ENCODE measurements around the gene AAGAB. TPM values are rescaled to one million over a fixed set of nuclear protein-coding genes. Genes with fewer than 3 reads are reported as not detected.
A peak's percentile ranks its signal among the peaks of the same experiment; 100 is the strongest.

AAGAB gene
- total and polyA plus RNA-seq, 2 donors (not counting 1 experiment from before 2014, with no cell fraction given), result 9.4 to 25.0 TPM

DNA sequence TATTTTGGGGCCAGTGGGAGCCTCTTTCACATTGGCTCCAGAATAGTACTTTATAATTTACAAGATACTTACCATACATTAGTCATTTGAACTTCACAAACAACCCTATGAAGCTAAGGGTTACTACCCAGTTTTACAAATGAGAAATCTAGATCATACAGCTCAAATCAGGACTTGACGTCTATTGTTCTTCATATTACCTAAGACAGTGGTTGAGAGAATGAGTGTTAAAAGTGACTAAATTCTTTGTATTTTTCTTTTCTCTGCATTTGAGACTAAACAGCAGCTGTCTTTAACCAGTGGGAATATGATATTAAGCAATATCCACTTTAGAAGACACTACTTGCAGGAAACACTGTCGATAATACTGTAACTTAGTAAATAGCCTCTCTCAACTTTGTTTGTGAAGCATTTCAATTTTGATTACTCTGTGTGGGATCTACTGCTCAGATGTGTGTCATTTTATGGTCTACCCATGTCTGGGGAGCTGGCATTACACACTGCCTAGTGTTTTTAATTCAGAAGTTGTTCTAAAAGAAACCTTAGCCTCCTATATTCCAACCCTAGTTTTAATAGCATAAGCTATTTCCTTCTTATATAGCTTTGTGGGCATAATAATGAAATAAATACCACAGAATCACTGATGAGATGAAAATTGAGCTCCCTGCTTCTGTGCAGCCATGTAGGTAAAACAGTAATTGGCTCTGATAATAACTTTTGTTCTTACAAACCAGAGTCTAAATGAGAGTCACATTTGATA is 46.0 kb upstream of the AAGAB start:
- no peaks in the 10 kb centered on the region for H3K9me3 ChIP-seq (ENCODE audit: control extremely low read depth in 1 of 3, control insufficient read depth in 2 of 3, insufficient read depth in 1 of 3, low read length in 2 of 3)
- ChIA-PET CTCF (interaction anchor here (1.2 to 8.5 kb wide), 3 partner anchors 22 to 355 kb away, joined by 3 to 256 read pairs (median 7); no protein-coding TSS in a partner anchor), POLR2A (interaction anchor here (0.7 kb wide), 1 partner anchor 99 kb away, joined by 8 read pairs; no protein-coding TSS in a partner anchor)
- H2AFZ ChIP-seq (ENCODE audit: insufficient read depth, low read depth, low read length, poor library complexity, severe bottlenecking), result no peak overlapping the region
- Mint-ChIP-seq H3K4me3 (no peak overlapping the region), H3K9me3 (ENCODE audit: insufficient read depth) (no peaks in the 10 kb centered on the region), H3K27ac (no peak overlapping the region), H3K27me3 (no peaks in the 10 kb centered on the region), H3K4me1 (peaks cover 18% of the 10 kb centered on the region)
- H3K27me3 ChIP-seq (replicated peaks in 1 of 4; ENCODE audit: control extremely low read depth in 1 of 4, control insufficient read depth in 3 of 4, insufficient read depth in 4 of 4, low read length in 3 of 4), result no peaks in the 10 kb centered on the region
- H3K4me1 ChIP-seq (ENCODE audit: control insufficient read depth in 2 of 2, insufficient read depth in 2 of 2, low read length in 2 of 2), result peaks cover 13% of the 10 kb centered on the region in 2 donors
- no peak for ATAC-seq (ENCODE audit: low read depth)
- intact Hi-C loops (cut with micrococcal nuclease), result loop anchor here (5.0 to 10.0 kb wide), 2 partner anchors 233 to 696 kb away; partner anchors contain the start of gene SMAD3
- WGBS (ENCODE audit: insufficient coverage), result no CpG with 5 or more reads among the region's 2 CpGs
- H3K79me2 ChIP-seq (ENCODE audit: control insufficient read depth, insufficient read depth, low read length), result no peaks in the 10 kb centered on the region
- no peaks in the 10 kb centered on the region for H3K36me3 ChIP-seq (replicated peaks in 1 of 2; ENCODE audit: control extremely low read depth in 1 of 2, control insufficient read depth in 1 of 2, extremely low read depth in 1 of 2, insufficient read depth in 2 of 2, low read length in 1 of 2)
- H3K4me3 ChIP-seq (ENCODE audit: control extremely low read depth in 1 of 5, extremely low read depth in 1 of 5, insufficient read depth in 1 of 5, low read depth in 2 of 5, low read length in 4 of 5), result no peak overlapping the region
- H3K4me2 ChIP-seq (replicated peaks; ENCODE audit: low read depth, low read length, poor library complexity, severe bottlenecking), result no peak overlapping the region
- no peak overlapping the region for H3K9ac ChIP-seq (ENCODE audit: low read length)
- DNase-seq, result no peak
- no peaks in the 10 kb centered on the region for H4K20me1 ChIP-seq (ENCODE audit: control insufficient read depth, insufficient read depth, low read length, poor library complexity, severe bottlenecking)
- no peak overlapping the region for H3K27ac ChIP-seq (ENCODE audit: low read length in 2 of 2)
- TF ChIP-seq EZH2 (IDR thresholded peaks at IDR 0.05; ENCODE audit: borderline replicate concordance, insufficient read depth, low read depth, low read length, poor library complexity, severe bottlenecking), result no peak
- TF ChIP-seq, protein P1, sequence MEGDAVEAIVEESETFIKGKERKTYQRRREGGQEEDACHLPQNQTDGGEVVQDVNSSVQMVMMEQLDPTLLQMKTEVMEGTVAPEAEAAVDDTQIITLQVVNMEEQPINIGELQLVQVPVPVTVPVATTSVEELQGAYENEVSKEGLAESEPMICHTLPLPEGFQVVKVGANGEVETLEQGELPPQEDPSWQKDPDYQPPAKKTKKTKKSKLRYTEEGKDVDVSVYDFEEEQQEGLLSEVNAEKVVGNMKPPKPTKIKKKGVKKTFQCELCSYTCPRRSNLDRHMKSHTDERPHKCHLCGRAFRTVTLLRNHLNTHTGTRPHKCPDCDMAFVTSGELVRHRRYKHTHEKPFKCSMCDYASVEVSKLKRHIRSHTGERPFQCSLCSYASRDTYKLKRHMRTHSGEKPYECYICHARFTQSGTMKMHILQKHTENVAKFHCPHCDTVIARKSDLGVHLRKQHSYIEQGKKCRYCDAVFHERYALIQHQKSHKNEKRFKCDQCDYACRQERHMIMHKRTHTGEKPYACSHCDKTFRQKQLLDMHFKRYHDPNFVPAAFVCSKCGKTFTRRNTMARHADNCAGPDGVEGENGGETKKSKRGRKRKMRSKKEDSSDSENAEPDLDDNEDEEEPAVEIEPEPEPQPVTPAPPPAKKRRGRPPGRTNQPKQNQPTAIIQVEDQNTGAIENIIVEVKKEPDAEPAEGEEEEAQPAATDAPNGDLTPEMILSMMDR (IDR thresholded peaks at IDR 0.05), result no peak

DNA sequence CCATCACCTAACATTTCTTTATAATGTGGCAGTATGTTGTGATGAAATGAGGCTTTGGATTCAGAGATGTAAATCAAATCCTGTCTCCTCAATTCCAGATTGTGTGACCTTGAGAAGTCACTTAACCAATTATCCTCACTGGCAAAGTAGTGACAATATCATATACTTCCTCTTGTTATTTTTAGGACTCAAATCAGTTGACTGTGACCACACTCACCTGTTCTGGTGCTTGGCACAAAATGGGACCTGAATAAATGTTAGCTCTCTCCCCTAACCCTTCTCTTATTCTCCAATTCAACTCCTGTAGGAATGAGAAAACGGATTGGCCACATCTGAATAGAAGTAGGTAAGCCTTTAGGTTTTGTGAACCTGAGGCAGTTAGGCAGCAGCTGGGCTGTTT is 42.2 kb upstream of the AAGAB start:
- intact Hi-C loops (cut with micrococcal nuclease), result no loop called here
- Histone ChIP-seq H3K9me3 (ENCODE audit: control extremely low read depth in 1 of 3, control insufficient read depth in 2 of 3, insufficient read depth in 1 of 3, low read length in 2 of 3) (no peaks in the 10 kb centered on the region), H3K4me1 (ENCODE audit: control insufficient read depth in 2 of 2, insufficient read depth in 2 of 2, low read length in 2 of 2) (peaks cover 13% of the 10 kb centered on the region in 2 donors), H3K27ac (ENCODE audit: low read length in 2 of 2) (no peak overlapping the region), H3K4me2 (replicated peaks; ENCODE audit: low read depth, low read length, poor library complexity, severe bottlenecking) (peak overlapping the region; percentile 48), H3K4me3 (ENCODE audit: control extremely low read depth in 1 of 5, extremely low read depth in 1 of 5, insufficient read depth in 1 of 5, low read depth in 2 of 5, low read length in 4 of 5) (no peak overlapping the region), H4K20me1 (ENCODE audit: control insufficient read depth, insufficient read depth, low read length, poor library complexity, severe bottlenecking) (no peaks in the 10 kb centered on the region), H3K36me3 (replicated peaks in 1 of 2; ENCODE audit: control extremely low read depth in 1 of 2, control insufficient read depth in 1 of 2, extremely low read depth in 1 of 2, insufficient read depth in 2 of 2, low read length in 1 of 2) (no peaks in the 10 kb centered on the region), H3K27me3 (replicated peaks in 1 of 4; ENCODE audit: control extremely low read depth in 1 of 4, control insufficient read depth in 3 of 4, insufficient read depth in 4 of 4, low read length in 3 of 4) (no peaks in the 10 kb centered on the region), H3K9ac (ENCODE audit: low read length) (no peak overlapping the region), H3K79me2 (ENCODE audit: control insufficient read depth, insufficient read depth, low read length) (no peaks in the 10 kb centered on the region), H2AFZ (ENCODE audit: insufficient read depth, low read depth, low read length, poor library complexity, severe bottlenecking) (no peak overlapping the region)
- no peak overlapping the region for H3K27ac Mint-ChIP-seq
- ChIA-PET POLR2A (no interaction called here), CTCF (interaction anchor here (3.3 kb wide), 1 partner anchor 350 kb away, joined by 12 read pairs; no protein-coding TSS in a partner anchor)
- no peaks in the 10 kb centered on the region for H3K27me3 Mint-ChIP-seq
- peak; percentile 41 for DNase-seq
- no peak for ATAC-seq (ENCODE audit: low read depth)
- WGBS (ENCODE audit: insufficient coverage), result no CpG with 5 or more reads among the region's 1 CpG
- peaks cover 16% of the 10 kb centered on the region for H3K4me1 Mint-ChIP-seq
- TF ChIP-seq EZH2 (IDR thresholded peaks at IDR 0.05; ENCODE audit: borderline replicate concordance, insufficient read depth, low read depth, low read length, poor library complexity, severe bottlenecking), result no peak
- TF ChIP-seq, protein P1 (IDR thresholded peaks at IDR 0.05), result no peak
- H3K9me3 Mint-ChIP-seq (ENCODE audit: insufficient read depth), result no peaks in the 10 kb centered on the region
- H3K4me3 Mint-ChIP-seq, result no peak overlapping the region

Measured in B cell (primary cell).